Fibroblast of pulmonary artery (primary cell): Measurements from ENCODE around the gene TMPRSS3.

Experiments
- DNase-seq: peaks from one replicate; pipeline ENCODE4 v3.0.0-alpha.2; 2010; ENCODE audit warnings: low read depth
- H3K4me3 ChIP-seq: replicated peaks from 2 replicates; pipeline ENCODE4 v1.5.1; 2011; ENCODE audit warnings: low read depth, mild to moderate bottlenecking, control low read depth, low read length, moderate library complexity
- CTCF ChIP-seq: IDR thresholded peaks from 2 replicates; pipeline ENCODE4 v1.5.1; 2011; ENCODE audit warnings: mild to moderate bottlenecking, control low read depth, low read length, inconsistent platforms; ENCODE audit errors: missing control alignments

TMPRSS3 gene

GRCh38 chr21:42398436-42399028 lies 2.7 kb upstream of the TMPRSS3 start:
- no peak for TF ChIP-seq CTCF
- H3K4me3 ChIP-seq, result no peak overlapping the region
- no peak for DNase-seq

GRCh38 chr21:42397746-42398394 lies 2.0 kb upstream of the TMPRSS3 start:
- no peak for DNase-seq
- no peak for TF ChIP-seq CTCF
- no peak overlapping the region for H3K4me3 ChIP-seq

- no peak overlapping the region for H3K4me3 ChIP-seq
- DNase-seq, result no peak
- no peak for TF ChIP-seq CTCF
Observed at GRCh38 chr21:42396799-42397745, 1.2 kb upstream of the TMPRSS3 start.

GRCh38 chr21:42395302-42395701 lies 550 bp downstream of the TMPRSS3 start:
- DNase-seq, result no peak

GRCh38 chr21:42393443-42393950 lies 2.4 kb downstream of the TMPRSS3 start:
- no peak for TF ChIP-seq CTCF
- DNase-seq, result no peak
- H3K4me3 ChIP-seq, result no peak overlapping the region

More at GRCh38 chr21:42395302-42395701, 550 bp downstream of the TMPRSS3 start:
- no peak for TF ChIP-seq CTCF
- H3K4me3 ChIP-seq, result no peak overlapping the region

- no peak for TF ChIP-seq CTCF
- DNase-seq, result no peak
- no peak overlapping the region for H3K4me3 ChIP-seq
Observed at GRCh38 chr21:42392731-42393442, 3.0 kb downstream of the TMPRSS3 start.
